Osteoblast (primary cell): ENCODE results near the gene DDX41. TPM values are rescaled to one million over a fixed set of nuclear protein-coding genes. Genes with fewer than 3 reads are reported as not detected.
"Not testable (repeated sequence)": the region's sequence is repeated elsewhere in the genome, so short reads cannot be mapped to it uniquely, and the experiment has no call there.

Experiments
- DNase-seq: peaks from one replicate; pipeline ENCODE4 v3.0.0; 2011; ENCODE audit warnings: low spot score, mixed read lengths; ENCODE audit not compliant: insufficient read length; ENCODE audit errors: missing footprints
- H2AFZ ChIP-seq: 2 replicates; pipeline ENCODE4 v1.6.0; 2011; ENCODE audit warnings: mild to moderate bottlenecking, low read length
- H3K27ac ChIP-seq: 2 replicates; pipeline ENCODE4 v1.5.1; 2011; ENCODE audit warnings: mild to moderate bottlenecking, low read depth, low read length, moderate library complexity
- H3K27me3 ChIP-seq: 2 replicates; pipeline ENCODE4 v1.6.0; 2012; ENCODE audit warnings: mild to moderate bottlenecking, control low read depth, inconsistent platforms, low read length, moderate library complexity; ENCODE audit not compliant: insufficient read depth
- H3K36me3 ChIP-seq: 2 replicates; pipeline ENCODE4 v1.5.1; 2011; ENCODE audit warnings: mild to moderate bottlenecking, low read length, control low read depth, moderate library complexity; ENCODE audit not compliant: insufficient read depth
- H3K4me1 ChIP-seq: 2 replicates; pipeline ENCODE4 v1.5.1; 2011; ENCODE audit warnings: mild to moderate bottlenecking, low read length, control low read depth, moderate library complexity; ENCODE audit not compliant: insufficient read depth
- H3K4me2 ChIP-seq: 2 replicates; pipeline ENCODE4 v1.6.0; 2011; ENCODE audit warnings: mild to moderate bottlenecking, low read length; ENCODE audit not compliant: insufficient read depth
- H3K4me3 ChIP-seq: fragments of 200-600 bp; sonication (generic); 3 replicates; pipeline ENCODE4 v1.5.1; 2012; ENCODE audit warnings: mild to moderate bottlenecking, low read length, inconsistent platforms; ENCODE audit not compliant: insufficient read depth
- H3K79me2 ChIP-seq: 2 replicates; pipeline ENCODE4 v1.6.0; 2012; ENCODE audit warnings: mild to moderate bottlenecking, low read length, control low read depth, inconsistent platforms; ENCODE audit not compliant: insufficient read depth
- H3K9me3 ChIP-seq: 2 replicates; pipeline ENCODE4 v1.5.1; 2011; ENCODE audit warnings: low read depth, low read length, control low read depth
- H4K20me1 ChIP-seq: 2 replicates; pipeline ENCODE4 v1.6.0; 2012; ENCODE audit warnings: mild to moderate bottlenecking, low read length, control low read depth; ENCODE audit not compliant: insufficient read depth
- total RNA-seq: library from RNA; depleted of rRNA; stranded (reverse); fragments of >200 nt; gene quantifications from 2 replicates; pipeline ENCODE4 v1.2.3, GENCODE V29; 2012
- TF ChIP-seq, protein P1 (sequence below): IDR thresholded peaks from 2 replicates; pipeline ENCODE4 v1.5.1; 2011; ENCODE audit warnings: mild to moderate bottlenecking, low read depth, low read length, moderate library complexity; ENCODE audit errors: extremely low read depth

DDX41 gene
- total RNA-seq, 1 donor: 68.4 TPM

GRCh38 chr5:177487144-177487543 lies 29.6 kb downstream of the DDX41 start:
- Histone ChIP-seq H3K27me3 (no peaks in the 10 kb centered on the region), H4K20me1 (peaks cover 76% of the 10 kb centered on the region), H3K36me3 (peaks cover 95% of the 10 kb centered on the region), H3K4me3 (no peak overlapping the region), H3K4me2 (no peak overlapping the region), H3K4me1 (peaks cover 3% of the 10 kb centered on the region), H2AFZ (no peak overlapping the region), H3K79me2 (peaks cover 48% of the 10 kb centered on the region), H3K27ac (no peak overlapping the region), H3K9me3 (no peaks in the 10 kb centered on the region)
- TF ChIP-seq, protein P1, sequence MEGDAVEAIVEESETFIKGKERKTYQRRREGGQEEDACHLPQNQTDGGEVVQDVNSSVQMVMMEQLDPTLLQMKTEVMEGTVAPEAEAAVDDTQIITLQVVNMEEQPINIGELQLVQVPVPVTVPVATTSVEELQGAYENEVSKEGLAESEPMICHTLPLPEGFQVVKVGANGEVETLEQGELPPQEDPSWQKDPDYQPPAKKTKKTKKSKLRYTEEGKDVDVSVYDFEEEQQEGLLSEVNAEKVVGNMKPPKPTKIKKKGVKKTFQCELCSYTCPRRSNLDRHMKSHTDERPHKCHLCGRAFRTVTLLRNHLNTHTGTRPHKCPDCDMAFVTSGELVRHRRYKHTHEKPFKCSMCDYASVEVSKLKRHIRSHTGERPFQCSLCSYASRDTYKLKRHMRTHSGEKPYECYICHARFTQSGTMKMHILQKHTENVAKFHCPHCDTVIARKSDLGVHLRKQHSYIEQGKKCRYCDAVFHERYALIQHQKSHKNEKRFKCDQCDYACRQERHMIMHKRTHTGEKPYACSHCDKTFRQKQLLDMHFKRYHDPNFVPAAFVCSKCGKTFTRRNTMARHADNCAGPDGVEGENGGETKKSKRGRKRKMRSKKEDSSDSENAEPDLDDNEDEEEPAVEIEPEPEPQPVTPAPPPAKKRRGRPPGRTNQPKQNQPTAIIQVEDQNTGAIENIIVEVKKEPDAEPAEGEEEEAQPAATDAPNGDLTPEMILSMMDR: no peak
- no peak for DNase-seq

- TF ChIP-seq, protein P1: no peak
- Histone ChIP-seq H3K4me1 (peaks cover 5% of the 10 kb centered on the region), H3K79me2 (peaks cover 41% of the 10 kb centered on the region), H4K20me1 (peaks cover 71% of the 10 kb centered on the region), H3K27me3 (no peaks in the 10 kb centered on the region), H3K36me3 (peaks cover 96% of the 10 kb centered on the region), H3K27ac (no peak overlapping the region), H3K4me3 (no peak overlapping the region), H3K9me3 (no peaks in the 10 kb centered on the region), H3K4me2 (no peak overlapping the region), H2AFZ (no peak overlapping the region)
- no peak for DNase-seq
These were observed 30.5 kb downstream of the DDX41 start for GRCh38 chr5:177486256-177486655.

- not testable (repeated sequence) for DNase-seq, H3K9me3 ChIP-seq, H3K4me1 ChIP-seq, H3K27ac ChIP-seq, H3K4me3 ChIP-seq, H3K27me3 ChIP-seq, H2AFZ ChIP-seq, H3K4me2 ChIP-seq
- peaks cover 91% of the 10 kb centered on the region for H3K36me3 ChIP-seq
- H3K79me2 ChIP-seq: peaks cover 36% of the 10 kb centered on the region
- peaks cover 66% of the 10 kb centered on the region for H4K20me1 ChIP-seq
These were observed 31.0 kb downstream of the DDX41 start for GRCh38 chr5:177485753-177486152.

- Histone ChIP-seq H3K4me3 (no peak overlapping the region), H3K79me2 (peaks cover 29% of the 10 kb centered on the region), H3K9me3 (no peaks in the 10 kb centered on the region), H3K27ac (no peak overlapping the region), H4K20me1 (peaks cover 62% of the 10 kb centered on the region), H3K4me2 (no peak overlapping the region), H3K4me1 (peaks cover 4% of the 10 kb centered on the region), H3K27me3 (no peaks in the 10 kb centered on the region), H2AFZ (no peak overlapping the region), H3K36me3 (peaks cover 87% of the 10 kb centered on the region)
- TF ChIP-seq, protein P1: no peak
- DNase-seq: no peak
These were observed 31.7 kb downstream of the DDX41 start for GRCh38 chr5:177484902-177485549.
